GM19452 (cell line): ENCODE results near the gene TNNT2.

Experiments used
- ATAC-seq: cut with Tn5 transposase; IDR thresholded peaks from one replicate; pipeline ENCODE4 v1.9.1; 2021; ENCODE audit not compliant: unreplicated experiment

TNNT2 gene

DNA sequence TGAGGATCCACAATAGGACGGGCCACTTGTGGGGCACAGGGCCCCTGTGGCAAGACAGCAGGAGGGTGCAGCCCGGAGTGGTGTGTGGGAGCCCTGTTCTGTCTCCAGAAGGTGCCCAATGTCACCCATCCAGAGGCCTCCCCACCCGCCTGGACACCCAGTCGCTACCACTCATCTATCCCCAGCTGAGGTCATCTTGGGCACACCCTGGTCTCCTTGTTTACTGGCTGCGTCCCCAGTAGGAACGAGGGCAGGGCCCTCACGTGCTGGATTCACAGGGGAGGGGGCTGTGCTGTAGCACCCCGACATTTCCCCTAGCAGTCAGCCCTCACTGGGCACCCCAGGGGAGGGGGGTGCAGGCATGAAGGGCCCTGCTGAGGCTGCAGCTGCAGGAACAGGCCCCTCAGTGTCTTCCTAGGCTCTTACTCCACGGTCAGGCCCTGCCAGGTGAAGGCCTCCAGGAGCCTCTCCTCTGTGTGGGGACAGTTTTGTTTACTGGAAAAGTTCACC is 2.3 kb upstream of the TNNT2 start:
- ATAC-seq: no peak

DNA sequence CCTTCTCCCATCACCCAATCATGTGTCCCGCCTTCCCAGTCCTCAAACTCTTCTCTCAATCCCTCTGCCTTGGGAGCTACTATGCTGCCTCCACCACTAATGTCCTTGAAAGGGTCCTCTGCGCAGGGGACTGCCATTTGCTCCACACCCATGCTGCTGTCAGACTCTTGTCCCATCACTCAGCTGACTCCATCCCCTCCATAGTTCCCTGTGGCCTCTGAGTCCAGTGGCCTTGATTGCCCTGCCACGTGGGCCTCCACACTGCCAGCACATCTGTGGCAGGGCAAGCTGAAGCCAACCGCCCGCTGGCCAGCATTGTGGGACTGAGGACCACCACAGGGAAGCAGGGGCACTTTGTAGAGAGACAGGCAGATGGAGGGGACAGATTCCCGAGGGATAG is 1.3 kb upstream of the TNNT2 start:
- ATAC-seq: no peak

GRCh38 chr1:201376464-201377374 is 761 bp downstream of the TNNT2 start:
- no peak for ATAC-seq

- no peak for ATAC-seq
Observed at GRCh38 chr1:201376107-201376463, 1.4 kb downstream of the TNNT2 start.

DNA sequence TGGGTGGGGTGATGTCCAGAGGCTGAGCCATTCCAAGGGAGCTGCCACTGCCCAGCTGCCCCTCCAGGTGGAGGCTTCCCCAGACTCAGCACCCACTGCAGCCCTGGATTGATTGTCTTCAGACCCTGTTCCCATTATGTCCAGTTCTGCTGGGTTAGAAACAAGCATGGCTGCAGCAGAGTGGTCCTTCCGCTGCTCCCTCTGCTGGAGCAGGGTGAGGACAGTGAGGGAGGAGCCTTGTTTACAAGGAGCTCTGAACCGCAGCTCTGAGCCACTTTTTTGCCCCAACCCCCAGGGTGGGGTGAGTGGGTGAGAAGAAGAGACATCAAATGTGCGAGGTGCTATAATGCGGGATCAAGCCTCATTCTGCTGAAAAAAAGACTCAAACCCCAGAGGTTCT is 2.3 kb downstream of the TNNT2 start:
- ATAC-seq: no peak

- no peak for ATAC-seq
Observed at GRCh38 chr1:201374364-201374763, 3.1 kb downstream of the TNNT2 start.

- ATAC-seq: no peak
Observed at GRCh38 chr1:201371792-201372191, 5.7 kb downstream of the TNNT2 start.

- no peak for ATAC-seq
Observed at GRCh38 chr1:201371276-201371675, 6.2 kb downstream of the TNNT2 start.

- ATAC-seq: no peak
Observed at GRCh38 chr1:201370500-201370899, 7.0 kb downstream of the TNNT2 start.

- no peak for ATAC-seq
Observed at GRCh38 chr1:201369209-201369608, 8.3 kb downstream of the TNNT2 start.

- ATAC-seq: no peak
Observed at GRCh38 chr1:201366696-201367095, 10.8 kb downstream of the TNNT2 start.

DNA sequence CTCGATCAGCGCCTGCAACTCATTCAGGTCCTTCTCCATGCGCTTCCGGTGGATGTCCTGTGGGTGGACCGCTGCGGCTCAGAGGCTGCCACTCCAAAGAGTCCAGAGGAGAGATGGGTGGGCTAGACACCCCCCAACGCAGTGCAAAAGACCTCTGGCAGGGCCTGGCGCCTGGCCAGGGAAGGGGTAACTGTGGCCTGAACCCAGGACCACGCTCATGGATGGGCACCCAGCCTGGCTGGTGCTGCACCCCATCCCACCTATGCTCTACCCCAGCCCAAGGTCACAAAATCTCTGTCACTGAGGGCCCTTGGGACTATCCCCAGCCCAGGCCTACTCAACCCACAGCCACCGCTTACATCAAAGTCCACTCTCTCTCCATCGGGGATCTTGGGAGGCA is 12.2 kb downstream of the TNNT2 start:
- ATAC-seq: no peak

DNA sequence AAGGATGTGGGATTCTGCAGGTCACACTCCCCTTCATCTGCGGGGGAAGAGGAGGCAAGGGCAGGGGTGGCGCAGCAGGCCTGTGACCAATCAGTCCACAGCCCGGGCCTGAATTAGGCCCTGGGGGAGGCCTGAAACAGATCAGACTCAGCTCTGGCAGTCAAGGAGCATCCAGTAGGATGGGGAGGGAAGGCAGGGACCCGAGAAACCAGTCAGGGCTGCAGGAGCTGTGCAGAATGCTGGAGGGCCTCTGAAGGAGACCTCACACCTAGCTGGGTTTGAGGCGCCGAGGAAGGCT is 12.7 kb downstream of the TNNT2 start:
- ATAC-seq: no peak

DNA sequence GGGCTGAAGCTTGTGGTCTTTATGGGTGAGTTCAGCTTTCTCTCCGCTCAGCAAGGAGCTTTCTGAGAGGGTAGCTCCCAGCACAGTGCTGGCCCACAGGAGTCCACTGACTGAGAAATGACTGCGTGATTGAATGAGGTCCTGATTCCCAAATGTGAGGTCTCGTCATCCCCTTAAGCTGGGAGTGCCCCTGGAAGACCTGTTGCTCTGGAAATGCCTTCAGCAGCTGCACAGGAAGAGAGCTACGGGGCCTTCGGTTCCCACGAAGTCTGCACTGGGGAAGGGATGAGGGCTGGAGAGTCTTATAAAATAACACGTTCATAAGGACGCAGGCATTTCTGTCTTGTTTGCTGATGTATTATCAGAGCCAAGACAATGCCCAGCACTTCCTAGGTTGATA is 14.0 kb downstream of the TNNT2 start:
- ATAC-seq: no peak

GRCh38 chr1:201362906-201363305 is 14.6 kb downstream of the TNNT2 start:
- ATAC-seq: no peak

- no peak for ATAC-seq
Observed at GRCh38 chr1:201361652-201362504, 15.6 kb downstream of the TNNT2 start.

- no peak for ATAC-seq
Observed at GRCh38 chr1:201360901-201361651, 16.4 kb downstream of the TNNT2 start.

DNA sequence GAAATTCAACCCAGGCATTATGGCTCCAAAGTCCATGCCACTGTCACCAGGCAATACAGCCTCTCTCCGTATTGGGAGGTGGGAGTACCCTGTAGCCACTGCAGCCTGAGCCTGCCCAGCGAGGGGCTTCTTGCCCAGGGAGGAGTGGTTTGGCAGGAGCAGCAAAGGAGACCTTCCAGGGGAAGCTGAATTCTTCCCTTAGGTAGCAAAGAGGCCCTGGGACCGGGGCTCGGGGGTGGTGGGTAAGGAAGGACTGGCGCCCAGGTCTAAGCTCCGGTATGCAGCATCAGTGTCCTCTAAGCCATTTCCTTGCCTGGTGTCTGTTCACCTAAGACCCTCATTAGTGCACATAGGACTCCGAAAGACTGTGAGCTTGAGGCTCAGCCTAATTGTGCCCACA is 17.0 kb downstream of the TNNT2 start:
- no peak for ATAC-seq

- ATAC-seq: no peak
Observed at GRCh38 chr1:201359873-201360210, 17.6 kb downstream of the TNNT2 start.

GRCh38 chr1:201359031-201359872 is 18.2 kb downstream of the TNNT2 start:
- no peak for ATAC-seq

GRCh38 chr1:201358596-201358995 is 18.9 kb downstream of the TNNT2 start:
- ATAC-seq: no peak
